ENCODE results near the gene TMEM87A.

DNA sequence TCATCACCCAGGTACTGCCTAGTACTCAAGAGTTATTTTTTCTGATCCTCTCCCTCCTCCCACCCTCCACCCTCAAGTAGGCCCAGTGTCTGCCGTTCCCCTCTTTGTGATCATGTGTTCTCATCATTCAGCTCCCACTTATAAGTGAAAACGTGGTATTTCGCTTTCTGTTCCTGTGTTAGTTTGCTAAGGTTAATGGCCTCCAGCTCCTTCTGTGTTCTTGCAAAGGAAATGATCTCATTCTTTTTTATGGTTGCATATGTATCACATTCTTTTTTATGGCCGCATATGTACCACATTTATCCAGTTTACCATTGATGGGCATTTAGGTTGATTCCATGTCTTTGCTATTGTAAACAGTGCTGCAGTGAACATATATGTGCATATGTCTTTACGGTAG, 8.4 kb downstream of the TMEM87A start:
- no peak for TF ChIP-seq EZH2phosphoT487 (IDR thresholded peaks at IDR 0.05; ENCODE audit: borderline replicate concordance, low read length)
- TF ChIP-seq, protein P1, sequence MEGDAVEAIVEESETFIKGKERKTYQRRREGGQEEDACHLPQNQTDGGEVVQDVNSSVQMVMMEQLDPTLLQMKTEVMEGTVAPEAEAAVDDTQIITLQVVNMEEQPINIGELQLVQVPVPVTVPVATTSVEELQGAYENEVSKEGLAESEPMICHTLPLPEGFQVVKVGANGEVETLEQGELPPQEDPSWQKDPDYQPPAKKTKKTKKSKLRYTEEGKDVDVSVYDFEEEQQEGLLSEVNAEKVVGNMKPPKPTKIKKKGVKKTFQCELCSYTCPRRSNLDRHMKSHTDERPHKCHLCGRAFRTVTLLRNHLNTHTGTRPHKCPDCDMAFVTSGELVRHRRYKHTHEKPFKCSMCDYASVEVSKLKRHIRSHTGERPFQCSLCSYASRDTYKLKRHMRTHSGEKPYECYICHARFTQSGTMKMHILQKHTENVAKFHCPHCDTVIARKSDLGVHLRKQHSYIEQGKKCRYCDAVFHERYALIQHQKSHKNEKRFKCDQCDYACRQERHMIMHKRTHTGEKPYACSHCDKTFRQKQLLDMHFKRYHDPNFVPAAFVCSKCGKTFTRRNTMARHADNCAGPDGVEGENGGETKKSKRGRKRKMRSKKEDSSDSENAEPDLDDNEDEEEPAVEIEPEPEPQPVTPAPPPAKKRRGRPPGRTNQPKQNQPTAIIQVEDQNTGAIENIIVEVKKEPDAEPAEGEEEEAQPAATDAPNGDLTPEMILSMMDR (conservative IDR thresholded peaks at IDR 0.05; ENCODE audit: low read depth, low read length) = no peak
